GM12872 (cell line): ENCODE results near the gene PPCDC.

ENCODE experiments used
- TF ChIP-seq, protein P1 (sequence below): IDR thresholded peaks from 3 replicates; pipeline ENCODE4 v1.5.1; 2011; ENCODE audit warnings: low read depth, mild to moderate bottlenecking, low read length, moderate library complexity; ENCODE audit not compliant: insufficient read depth

Gene PPCDC

GRCh38 chr15:75052972-75053747 is 29.8 kb downstream of the PPCDC start:
- TF ChIP-seq, protein P1, sequence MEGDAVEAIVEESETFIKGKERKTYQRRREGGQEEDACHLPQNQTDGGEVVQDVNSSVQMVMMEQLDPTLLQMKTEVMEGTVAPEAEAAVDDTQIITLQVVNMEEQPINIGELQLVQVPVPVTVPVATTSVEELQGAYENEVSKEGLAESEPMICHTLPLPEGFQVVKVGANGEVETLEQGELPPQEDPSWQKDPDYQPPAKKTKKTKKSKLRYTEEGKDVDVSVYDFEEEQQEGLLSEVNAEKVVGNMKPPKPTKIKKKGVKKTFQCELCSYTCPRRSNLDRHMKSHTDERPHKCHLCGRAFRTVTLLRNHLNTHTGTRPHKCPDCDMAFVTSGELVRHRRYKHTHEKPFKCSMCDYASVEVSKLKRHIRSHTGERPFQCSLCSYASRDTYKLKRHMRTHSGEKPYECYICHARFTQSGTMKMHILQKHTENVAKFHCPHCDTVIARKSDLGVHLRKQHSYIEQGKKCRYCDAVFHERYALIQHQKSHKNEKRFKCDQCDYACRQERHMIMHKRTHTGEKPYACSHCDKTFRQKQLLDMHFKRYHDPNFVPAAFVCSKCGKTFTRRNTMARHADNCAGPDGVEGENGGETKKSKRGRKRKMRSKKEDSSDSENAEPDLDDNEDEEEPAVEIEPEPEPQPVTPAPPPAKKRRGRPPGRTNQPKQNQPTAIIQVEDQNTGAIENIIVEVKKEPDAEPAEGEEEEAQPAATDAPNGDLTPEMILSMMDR, result no peak

DNA sequence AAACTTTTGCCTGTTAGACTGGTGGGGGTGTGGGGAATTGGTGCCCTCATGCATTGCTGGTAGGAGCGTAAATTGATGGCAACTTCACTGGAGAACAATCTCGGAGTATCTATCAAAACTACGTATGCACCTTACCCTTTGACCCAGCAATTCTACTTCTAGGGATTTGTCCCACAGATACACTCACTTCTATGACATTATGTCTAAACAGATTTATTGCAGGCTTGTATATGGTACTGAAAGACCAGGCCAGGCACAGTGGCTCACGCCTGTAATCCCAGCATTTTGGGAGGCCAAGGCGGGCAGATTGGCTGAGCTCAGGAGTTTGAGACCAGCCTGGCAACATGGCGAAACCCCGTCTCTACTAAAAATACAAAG is 30.3 kb downstream of the PPCDC start:
- TF ChIP-seq, protein P1, result no peak

GRCh38 chr15:75054172-75054897 is 30.9 kb downstream of the PPCDC start:
- TF ChIP-seq, protein P1, result no peak

DNA sequence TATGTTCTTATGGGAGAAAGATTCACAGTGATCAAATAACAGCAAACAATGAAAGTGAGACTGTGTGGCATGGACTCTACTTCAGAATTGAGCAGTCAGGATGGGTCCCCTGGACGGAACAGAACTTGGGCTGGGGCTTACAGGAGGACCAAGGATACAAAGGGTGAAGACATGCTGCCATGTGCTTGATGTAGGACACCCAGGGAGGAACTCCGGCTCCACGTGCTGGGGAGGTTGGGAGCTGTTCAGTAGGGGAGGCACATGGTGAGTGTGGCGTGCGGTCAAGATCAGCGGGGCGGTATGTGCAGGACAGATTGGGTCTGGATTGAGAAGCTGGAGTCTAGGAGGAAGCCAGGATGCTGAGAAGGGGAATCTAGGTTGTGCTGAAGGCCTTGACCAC is 32.6 kb downstream of the PPCDC start:
- TF ChIP-seq, protein P1, result no peak

GRCh38 chr15:75058127-75058905 is 34.9 kb downstream of the PPCDC start:
- TF ChIP-seq, protein P1, result no peak

- TF ChIP-seq, protein P1, result no peak
Measured at GRCh38 chr15:75059607-75060006, 36.2 kb downstream of the PPCDC start.

DNA sequence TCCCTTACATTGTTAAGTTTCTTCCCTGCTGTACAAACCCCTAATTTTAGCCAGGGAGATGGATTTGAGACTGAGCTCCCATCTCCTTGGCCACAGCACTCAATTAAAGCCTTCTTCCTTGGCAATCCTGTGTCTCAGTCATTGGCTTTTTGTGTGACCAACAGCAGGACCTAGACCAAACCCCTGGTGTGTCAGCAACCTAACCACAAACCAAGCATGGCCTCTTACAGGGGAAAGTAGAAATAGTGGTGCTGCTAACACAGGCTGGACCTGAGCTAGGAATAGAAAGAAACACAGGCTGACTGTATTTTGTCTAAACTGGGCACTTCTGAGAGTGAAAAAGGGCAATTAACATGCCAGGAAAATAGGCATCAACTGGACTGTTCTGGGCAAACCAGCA is 37.9 kb downstream of the PPCDC start:
- TF ChIP-seq, protein P1, result no peak
